22Rv1 (cell line): Measurements from ENCODE around the gene AMBRA1.
A peak's percentile ranks its signal among the peaks of the same experiment; 100 is the strongest.

ENCODE experiments used
- H3K27ac ChIP-seq: fragments of 450-650 bp; 2 replicates; pipeline ENCODE4 v1.5.1; 2017
- ZFX ChIP-seq: fragments of 450-650 bp; IDR thresholded peaks from 2 replicates; pipeline ENCODE4 v1.6.1; 2017; ENCODE audit warnings: antibody characterized with exemption, borderline replicate concordance
- TF ChIP-seq, protein P1 (sequence below): fragments of 450-650 bp; IDR thresholded peaks from 2 replicates; pipeline ENCODE4 v1.5.1; 2017; ENCODE audit warnings: mild to moderate bottlenecking

The AMBRA1 gene

DNA sequence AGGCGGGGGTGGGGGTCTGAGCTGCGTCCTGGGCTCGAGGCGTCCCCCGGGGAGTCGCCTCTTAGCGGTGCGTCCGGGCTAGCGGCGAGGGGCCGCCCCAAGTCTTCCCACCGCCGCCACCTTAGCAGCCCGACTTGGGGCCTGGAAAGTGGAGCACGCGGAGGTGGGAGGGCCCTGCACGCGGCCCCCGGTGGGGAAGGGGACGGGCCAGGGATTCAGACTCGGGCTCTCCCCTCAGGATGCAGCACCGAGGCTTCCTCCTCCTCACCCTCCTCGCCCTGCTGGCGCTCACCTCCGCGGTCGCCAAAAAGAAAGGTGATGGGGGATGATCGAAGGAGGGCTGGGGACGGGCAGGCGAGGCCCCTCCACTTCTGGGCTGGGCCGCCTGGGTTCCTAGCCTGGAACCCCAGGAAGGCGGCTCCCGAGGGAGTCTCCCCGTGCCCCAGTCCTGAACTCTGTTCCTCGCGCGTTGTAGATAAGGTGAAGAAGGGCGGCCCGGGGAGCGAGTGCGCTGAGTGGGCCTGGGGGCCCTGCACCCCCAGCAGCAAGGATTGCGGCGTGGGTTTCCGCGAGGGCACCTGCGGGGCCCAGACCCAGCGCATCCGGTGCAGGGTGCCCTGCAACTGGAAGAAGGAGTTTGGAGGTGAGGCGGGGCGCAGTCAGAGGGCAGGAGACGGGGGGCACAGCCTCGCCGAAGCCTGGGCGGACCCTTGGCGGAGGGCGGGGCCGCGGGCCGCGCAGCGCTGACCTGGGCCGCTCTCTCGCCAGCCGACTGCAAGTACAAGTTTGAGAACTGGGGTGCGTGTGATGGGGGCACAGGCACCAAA lies 211.8 kb downstream of the AMBRA1 start:
- TF ChIP-seq, protein P1, sequence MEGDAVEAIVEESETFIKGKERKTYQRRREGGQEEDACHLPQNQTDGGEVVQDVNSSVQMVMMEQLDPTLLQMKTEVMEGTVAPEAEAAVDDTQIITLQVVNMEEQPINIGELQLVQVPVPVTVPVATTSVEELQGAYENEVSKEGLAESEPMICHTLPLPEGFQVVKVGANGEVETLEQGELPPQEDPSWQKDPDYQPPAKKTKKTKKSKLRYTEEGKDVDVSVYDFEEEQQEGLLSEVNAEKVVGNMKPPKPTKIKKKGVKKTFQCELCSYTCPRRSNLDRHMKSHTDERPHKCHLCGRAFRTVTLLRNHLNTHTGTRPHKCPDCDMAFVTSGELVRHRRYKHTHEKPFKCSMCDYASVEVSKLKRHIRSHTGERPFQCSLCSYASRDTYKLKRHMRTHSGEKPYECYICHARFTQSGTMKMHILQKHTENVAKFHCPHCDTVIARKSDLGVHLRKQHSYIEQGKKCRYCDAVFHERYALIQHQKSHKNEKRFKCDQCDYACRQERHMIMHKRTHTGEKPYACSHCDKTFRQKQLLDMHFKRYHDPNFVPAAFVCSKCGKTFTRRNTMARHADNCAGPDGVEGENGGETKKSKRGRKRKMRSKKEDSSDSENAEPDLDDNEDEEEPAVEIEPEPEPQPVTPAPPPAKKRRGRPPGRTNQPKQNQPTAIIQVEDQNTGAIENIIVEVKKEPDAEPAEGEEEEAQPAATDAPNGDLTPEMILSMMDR, result no peak
- no peak for TF ChIP-seq ZFX
- H3K27ac ChIP-seq, result peak overlapping the region; percentile 95

DNA sequence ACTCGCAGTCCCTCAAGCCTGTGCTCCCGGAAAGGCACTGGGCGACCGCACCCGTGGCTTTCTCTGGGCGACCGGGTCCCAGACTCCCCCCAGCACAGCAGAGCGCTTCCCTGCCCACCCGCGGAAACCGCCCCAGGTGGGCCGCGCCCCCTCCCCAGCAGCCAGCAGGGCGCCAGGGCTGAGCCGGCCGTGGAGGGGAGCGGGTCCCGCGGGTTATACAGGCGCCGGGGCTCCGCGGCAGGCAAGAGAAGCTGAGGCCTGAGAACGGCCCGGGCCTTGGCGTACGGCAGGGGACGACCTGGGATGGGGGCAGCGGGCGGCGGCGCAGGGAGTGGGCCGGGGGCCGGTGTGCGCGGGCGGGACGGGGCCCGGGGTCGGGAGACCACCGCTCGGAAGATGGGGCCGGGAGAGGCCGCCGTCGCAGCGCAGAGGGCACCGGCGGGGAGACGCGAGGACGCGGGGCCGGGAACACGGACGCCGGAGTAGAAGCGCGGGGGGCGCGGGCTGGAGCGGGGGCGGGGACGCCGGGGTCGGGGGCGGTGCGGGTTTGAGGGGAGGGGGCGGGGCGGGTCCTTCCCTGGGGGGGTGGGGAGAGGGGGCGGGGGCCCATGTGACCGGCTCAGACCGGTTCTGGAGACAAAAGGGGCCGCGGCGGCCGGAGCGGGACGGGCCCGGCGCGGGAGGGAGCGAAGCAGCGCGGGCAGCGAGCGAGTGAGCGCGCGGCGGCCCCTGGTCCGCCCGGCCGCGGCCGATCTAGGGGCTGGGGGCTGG lies 212.6 kb downstream of the AMBRA1 start, which contains the start of gene MDK:
Gene MDK, plus strand, starts transcription at position 622 of the 771 bp plus-strand sequence. CDS start 389 bp downstream, outside the sequence.
- H3K27ac ChIP-seq, result peak within 1 kb of the TSS; percentile 95
- TF ChIP-seq ZFX, result no peak
- TF ChIP-seq, protein P1, result no peak

DNA sequence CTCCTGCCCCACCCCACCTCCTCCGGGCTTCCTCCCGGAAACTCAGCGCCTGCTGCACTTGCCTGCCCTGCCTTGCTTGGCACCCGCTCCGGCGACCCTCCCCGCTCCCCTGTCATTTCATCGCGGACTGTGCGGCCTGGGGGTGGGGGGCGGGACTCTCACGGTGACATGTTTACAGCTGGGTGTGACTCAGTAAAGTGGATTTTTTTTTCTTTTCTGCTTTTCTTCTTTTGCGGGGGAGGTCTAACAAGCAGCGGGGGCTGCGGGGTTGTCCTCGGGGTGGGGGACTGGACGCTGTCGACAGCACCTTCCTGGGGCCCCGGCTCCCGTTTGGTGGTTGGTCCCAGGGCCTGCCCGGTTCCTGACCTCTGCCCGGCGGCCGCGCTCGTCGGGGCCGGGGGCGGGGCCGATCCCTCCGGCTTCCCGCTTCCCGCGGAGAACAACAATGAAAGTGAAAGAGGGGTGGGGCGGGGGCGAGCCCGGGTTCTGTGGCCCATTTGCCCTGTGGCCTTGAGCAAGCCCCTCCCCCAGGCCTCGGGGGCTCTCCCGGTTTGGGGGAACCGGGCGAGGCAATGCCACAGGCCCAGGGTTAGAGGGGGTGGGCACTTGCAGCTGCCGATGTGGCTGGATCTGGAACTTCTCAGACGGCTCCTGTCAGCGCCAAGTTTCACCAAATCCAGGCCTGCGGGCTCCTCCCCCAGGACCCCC lies 213.3 kb downstream of the AMBRA1 start:
- TF ChIP-seq, protein P1, result no peak
- TF ChIP-seq ZFX, result no peak
- peak overlapping the region; percentile 95 for H3K27ac ChIP-seq

DNA sequence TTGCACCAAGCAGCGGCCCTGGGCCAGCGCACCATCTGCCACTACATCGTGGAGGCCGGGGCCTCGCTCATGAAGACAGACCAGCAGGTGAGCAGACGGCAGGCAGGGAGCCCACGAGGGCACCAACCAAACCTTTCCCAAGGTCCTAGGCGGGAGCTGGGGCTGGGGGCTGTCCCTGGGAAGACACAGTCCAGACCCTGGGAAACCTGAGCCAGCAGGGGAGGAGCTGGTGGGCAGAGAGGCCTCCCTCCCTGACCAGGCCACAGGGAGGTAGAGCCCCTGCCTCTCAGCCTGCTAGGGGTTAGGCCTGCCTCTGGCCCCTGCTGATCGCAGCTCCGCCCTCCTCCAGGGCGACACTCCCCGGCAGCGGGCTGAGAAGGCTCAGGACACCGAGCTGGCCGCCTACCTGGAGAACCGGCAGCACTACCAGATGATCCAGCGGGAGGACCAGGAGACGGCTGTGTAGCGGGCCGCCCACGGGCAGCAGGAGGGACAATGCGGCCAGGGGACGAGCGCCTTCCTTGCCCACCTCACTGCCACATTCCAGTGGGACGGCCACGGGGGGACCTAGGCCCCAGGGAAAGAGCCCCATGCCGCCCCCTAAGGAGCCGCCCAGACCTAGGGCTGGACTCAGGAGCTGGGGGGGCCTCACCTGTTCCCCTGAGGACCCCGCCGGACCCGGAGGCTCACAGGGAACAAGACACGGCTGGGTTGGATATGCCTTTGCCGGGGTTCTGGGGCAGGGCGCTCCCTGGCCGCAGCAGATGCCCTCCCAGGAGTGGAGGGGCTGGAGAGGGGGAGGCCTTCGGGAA lies 214.1 kb downstream of the AMBRA1 start:
- peak overlapping the region; percentile 95 for H3K27ac ChIP-seq

DNA sequence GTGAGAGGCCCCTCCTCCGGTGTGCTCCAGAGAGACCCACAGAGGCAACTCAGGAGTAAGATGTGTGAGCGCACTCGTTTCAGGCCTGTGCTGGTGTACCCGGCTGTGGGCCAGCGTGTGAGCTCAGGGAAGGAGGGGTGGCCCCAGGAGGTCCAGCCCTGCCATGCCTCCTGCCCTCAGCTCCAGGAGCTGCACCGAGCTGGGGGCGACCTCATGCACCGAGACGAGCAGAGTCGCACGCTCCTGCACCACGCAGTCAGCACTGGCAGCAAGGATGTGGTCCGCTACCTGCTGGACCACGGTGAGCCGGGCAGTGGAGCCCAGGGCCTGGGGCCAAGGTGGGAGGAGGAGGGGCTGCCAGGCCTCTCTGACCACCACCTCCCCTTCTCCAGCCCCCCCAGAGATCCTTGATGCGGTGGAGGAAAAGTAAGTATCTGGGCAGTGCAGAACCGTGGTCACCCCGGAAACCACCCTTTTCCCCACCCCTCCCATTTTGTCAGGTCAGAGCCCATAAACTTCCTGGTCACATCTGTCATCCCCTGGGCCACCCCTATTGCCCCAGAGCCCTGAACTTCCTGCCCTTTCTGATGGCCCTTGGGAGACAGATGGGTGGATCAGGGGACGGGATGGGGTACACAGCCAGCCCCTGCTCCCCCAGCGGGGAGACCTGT lies 214.9 kb downstream of the AMBRA1 start:
- TF ChIP-seq, protein P1, result no peak
- no peak for TF ChIP-seq ZFX
- peak overlapping the region; percentile 95 for H3K27ac ChIP-seq

DNA sequence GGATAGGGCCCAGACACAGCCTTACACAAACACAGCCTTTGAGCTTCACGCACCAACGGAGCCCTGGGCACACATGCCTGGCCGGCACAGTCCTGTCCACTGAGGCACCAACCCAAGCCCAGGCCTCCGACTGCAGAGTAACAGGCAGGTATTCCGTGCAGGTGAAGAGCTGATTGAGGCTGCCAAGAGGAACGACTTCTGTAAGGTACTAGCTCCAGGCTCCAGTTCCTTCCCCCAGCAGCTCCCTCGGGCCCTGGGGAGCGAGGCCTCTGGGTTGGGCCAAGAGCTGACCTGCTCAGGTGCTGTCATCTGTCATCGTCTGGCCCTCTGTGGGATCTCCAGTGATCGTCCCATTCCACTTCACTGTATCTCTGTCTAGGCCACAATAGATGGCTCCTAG lies 215.5 kb downstream of the AMBRA1 start:
- peak overlapping the region; percentile 95 for H3K27ac ChIP-seq
- no peak for TF ChIP-seq ZFX
- TF ChIP-seq, protein P1, result no peak

DNA sequence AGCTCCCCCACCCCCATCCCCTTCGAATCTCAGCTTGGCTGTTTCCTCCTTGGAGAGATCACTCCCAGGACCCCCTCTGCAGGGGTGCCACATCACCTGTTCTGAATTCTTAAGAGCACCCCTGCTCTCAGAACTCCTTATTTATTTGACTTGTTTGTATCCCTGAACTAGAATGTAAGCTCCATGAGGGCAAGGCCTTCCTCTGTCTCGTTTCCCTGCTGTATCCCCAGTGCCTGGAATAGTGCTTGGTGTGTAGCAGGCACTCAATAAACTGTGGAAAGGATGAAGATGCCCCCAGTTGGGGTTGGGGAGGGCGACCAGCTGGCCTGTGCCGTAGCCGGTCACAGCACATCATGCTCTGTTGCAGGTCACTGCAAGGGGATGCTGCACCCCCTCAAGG lies 216.0 kb downstream of the AMBRA1 start:
- TF ChIP-seq, protein P1, result no peak
- no peak for TF ChIP-seq ZFX
- peak overlapping the region; percentile 95; the same call in 1 of the 2 replicates for H3K27ac ChIP-seq
